DND-41 (cell line): ENCODE data around the gene KCTD11.

Source experiments
- ATAC-seq: fragments of 200-7000 bp; cut with Tn5 transposase; 3 replicates; pipeline ENCODE4 v1.9.1; 2021; ENCODE audit warnings: low read depth; ENCODE audit not compliant: insufficient read depth
- DNase-seq: peaks from one replicate; pipeline ENCODE4 v3.0.0-alpha.2; 2020
- H2AFZ ChIP-seq: 2 replicates; pipeline ENCODE4 v1.6.0; 2012; ENCODE audit warnings: low read depth, low read length
- H3K27ac ChIP-seq: 2 replicates; pipeline ENCODE4 v1.5.1; 2012; ENCODE audit warnings: low read length, inconsistent platforms
- H3K27me3 ChIP-seq: fragments of 200-600 bp; sonication (generic); 2 replicates; pipeline ENCODE4 v1.6.0; 2012; ENCODE audit warnings: low read length, mild to moderate bottlenecking, inconsistent platforms; ENCODE audit not compliant: insufficient read depth, poor library complexity
- H3K36me3 ChIP-seq: 2 replicates; pipeline ENCODE4 v1.5.1; 2012; ENCODE audit warnings: low read length, inconsistent platforms; ENCODE audit not compliant: insufficient read depth
- H3K4me1 ChIP-seq: 2 replicates; pipeline ENCODE4 v1.5.1; 2012; ENCODE audit warnings: mild to moderate bottlenecking, low read length; ENCODE audit not compliant: insufficient read depth
- H3K4me2 ChIP-seq: 2 replicates; pipeline ENCODE4 v1.6.0; 2012; ENCODE audit warnings: mild to moderate bottlenecking, moderate library complexity, low read length, inconsistent platforms; ENCODE audit not compliant: insufficient read depth
- H3K4me3 ChIP-seq, 2 experiments: fragments of 200-600 bp in 1 of 2; shearing (Covaris generic) in 1 of 2; 2 replicates each; pipeline ENCODE4 v1.5.1; 2012 to 2016; ENCODE audit warnings: inconsistent platforms in 2 of 2, low read length in 2 of 2, mild to moderate bottlenecking in 2 of 2, low read depth in 1 of 2, moderate library complexity in 1 of 2
- H3K79me2 ChIP-seq: 2 replicates; pipeline ENCODE4 v1.6.0; 2012; ENCODE audit warnings: low read length, inconsistent platforms; ENCODE audit not compliant: insufficient read depth
- H3K9ac ChIP-seq: 2 replicates; pipeline ENCODE4 v1.6.0; 2012; ENCODE audit warnings: low read depth, mild to moderate bottlenecking, inconsistent platforms, low read length, moderate library complexity
- H3K9me3 ChIP-seq: 2 replicates; pipeline ENCODE4 v1.5.1; 2012; ENCODE audit warnings: low read length, moderate library complexity, mild to moderate bottlenecking, inconsistent platforms; ENCODE audit not compliant: insufficient read depth, severe bottlenecking
- H4K20me1 ChIP-seq: 2 replicates; pipeline ENCODE4 v1.6.0; 2012; ENCODE audit warnings: low read length; ENCODE audit not compliant: insufficient read depth
- EZH2 ChIP-seq: IDR thresholded peaks from 3 replicates; pipeline ENCODE4 v1.6.1; 2012; ENCODE audit warnings: borderline replicate concordance, low read depth, mild to moderate bottlenecking, moderate library complexity, low read length, inconsistent platforms; ENCODE audit not compliant: severe bottlenecking
- TF ChIP-seq, protein P1 (sequence below): IDR thresholded peaks from 2 replicates; pipeline ENCODE4 v1.5.1; 2012; ENCODE audit warnings: borderline replicate concordance, low read length, moderate library complexity, mild to moderate bottlenecking; ENCODE audit not compliant: poor library complexity, severe bottlenecking; ENCODE audit errors: extremely low read depth

KCTD11 gene

DNA sequence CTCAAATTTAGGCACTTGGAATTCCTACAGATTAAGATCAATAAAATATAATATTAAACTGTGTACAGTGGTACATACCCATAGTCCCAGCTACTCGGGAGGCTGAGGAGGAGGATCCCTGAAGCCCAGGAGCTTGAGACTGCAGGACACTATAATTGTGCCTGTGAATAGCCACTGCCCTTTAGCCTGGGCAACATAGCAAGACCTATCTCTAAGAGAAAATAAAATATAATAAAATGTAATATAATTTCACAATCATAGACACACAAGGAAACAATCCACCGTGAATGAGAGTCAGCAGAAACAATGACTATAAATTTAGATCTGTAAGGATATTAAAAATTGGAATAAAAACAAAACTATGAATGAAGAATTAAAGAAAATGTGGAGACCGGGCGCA is 18.9 kb downstream of the KCTD11 start:
- Histone ChIP-seq H3K4me1 (no peaks in the 10 kb centered on the region), H3K9me3 (no peaks in the 10 kb centered on the region), H3K79me2 (no peaks in the 10 kb centered on the region), H3K36me3 (no peaks in the 10 kb centered on the region), H4K20me1 (no peaks in the 10 kb centered on the region), H3K27ac (no peak overlapping the region), H3K4me2 (no peak overlapping the region), H3K9ac (no peak overlapping the region), H2AFZ (no peak overlapping the region), H3K4me3 (no peak overlapping the region), H3K27me3 (no peaks in the 10 kb centered on the region)
- no peak for TF ChIP-seq EZH2
- TF ChIP-seq, protein P1, sequence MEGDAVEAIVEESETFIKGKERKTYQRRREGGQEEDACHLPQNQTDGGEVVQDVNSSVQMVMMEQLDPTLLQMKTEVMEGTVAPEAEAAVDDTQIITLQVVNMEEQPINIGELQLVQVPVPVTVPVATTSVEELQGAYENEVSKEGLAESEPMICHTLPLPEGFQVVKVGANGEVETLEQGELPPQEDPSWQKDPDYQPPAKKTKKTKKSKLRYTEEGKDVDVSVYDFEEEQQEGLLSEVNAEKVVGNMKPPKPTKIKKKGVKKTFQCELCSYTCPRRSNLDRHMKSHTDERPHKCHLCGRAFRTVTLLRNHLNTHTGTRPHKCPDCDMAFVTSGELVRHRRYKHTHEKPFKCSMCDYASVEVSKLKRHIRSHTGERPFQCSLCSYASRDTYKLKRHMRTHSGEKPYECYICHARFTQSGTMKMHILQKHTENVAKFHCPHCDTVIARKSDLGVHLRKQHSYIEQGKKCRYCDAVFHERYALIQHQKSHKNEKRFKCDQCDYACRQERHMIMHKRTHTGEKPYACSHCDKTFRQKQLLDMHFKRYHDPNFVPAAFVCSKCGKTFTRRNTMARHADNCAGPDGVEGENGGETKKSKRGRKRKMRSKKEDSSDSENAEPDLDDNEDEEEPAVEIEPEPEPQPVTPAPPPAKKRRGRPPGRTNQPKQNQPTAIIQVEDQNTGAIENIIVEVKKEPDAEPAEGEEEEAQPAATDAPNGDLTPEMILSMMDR: no peak
- no peak for ATAC-seq
- DNase-seq: no peak

DNA sequence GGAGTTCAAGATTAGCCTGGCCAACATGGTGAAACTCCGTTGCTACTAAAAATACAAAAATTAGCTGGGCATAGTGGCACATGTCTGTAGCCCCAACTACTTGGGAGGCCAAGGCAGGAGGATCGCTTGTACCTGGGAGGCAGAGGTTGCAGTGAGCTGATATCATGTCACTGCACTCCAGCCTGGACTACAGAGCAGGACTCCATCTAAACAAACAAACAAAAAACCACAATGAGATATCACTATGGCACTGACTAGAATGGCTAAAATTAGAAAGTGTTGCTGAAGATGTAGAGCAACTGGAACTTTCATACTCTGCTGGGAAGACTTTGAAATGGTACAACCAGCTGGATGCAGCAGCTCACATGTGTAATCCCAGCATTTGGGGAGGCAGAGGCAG is 22.4 kb downstream of the KCTD11 start:
- no peak for ATAC-seq
- Histone ChIP-seq H3K4me3 (no peak overlapping the region), H3K27ac (no peak overlapping the region), H3K79me2 (no peaks in the 10 kb centered on the region), H3K9me3 (no peaks in the 10 kb centered on the region), H3K27me3 (no peaks in the 10 kb centered on the region), H3K9ac (no peak overlapping the region), H2AFZ (no peak overlapping the region), H3K36me3 (no peaks in the 10 kb centered on the region), H4K20me1 (no peaks in the 10 kb centered on the region), H3K4me1 (no peaks in the 10 kb centered on the region), H3K4me2 (no peak overlapping the region)
- TF ChIP-seq, protein P1: no peak
- no peak for TF ChIP-seq EZH2
- no peak for DNase-seq

DNA sequence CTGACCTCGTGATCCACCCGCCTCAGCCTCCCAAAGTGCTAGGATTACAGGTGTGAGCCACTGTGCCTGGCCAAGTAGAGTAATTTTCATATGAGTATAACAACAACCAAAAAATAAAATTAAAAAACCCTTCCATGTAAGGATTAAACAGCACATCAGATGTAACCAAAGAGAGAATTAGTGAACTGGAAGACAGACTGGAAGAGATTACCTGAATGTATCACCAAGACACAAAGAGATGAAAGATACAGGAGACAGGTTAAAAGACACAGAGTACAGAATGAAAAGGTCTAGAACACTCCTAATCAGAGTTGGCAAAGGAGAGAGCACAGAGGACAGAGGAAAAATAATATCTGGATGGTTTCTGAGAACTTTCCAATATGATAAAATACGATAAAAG is 27.2 kb downstream of the KCTD11 start:
- Histone ChIP-seq H2AFZ (no peak overlapping the region), H4K20me1 (no peaks in the 10 kb centered on the region), H3K9me3 (no peaks in the 10 kb centered on the region), H3K36me3 (no peaks in the 10 kb centered on the region), H3K27me3 (peaks cover 18% of the 10 kb centered on the region), H3K27ac (no peak overlapping the region), H3K9ac (no peak overlapping the region), H3K4me1 (peaks cover 7% of the 10 kb centered on the region), H3K79me2 (no peaks in the 10 kb centered on the region), H3K4me2 (no peak overlapping the region), H3K4me3 (no peak overlapping the region)
- TF ChIP-seq, protein P1: no peak
- no peak for TF ChIP-seq EZH2
- ATAC-seq: no peak
- no peak for DNase-seq

DNA sequence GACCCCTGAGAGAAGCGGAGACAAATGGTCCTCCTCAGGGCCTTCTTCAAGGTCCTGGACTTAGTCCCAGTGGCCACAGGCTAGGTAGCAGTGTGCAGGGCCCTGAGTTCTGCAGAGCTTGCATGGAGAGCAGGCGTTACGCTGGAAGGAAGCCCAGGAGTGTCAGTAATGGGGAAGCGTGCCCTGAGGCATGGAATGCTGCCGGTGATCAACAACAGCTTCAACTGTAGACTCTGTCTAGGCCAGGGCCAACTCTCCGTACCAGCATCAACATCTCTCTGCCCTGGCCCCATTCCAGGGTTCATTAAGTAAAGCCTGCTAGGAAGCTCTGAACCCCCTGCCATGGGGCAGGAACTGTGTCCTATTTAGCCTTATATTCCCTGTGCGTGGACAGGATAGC is 28.4 kb downstream of the KCTD11 start:
- Histone ChIP-seq H3K9me3 (no peaks in the 10 kb centered on the region), H3K36me3 (no peaks in the 10 kb centered on the region), H3K79me2 (no peaks in the 10 kb centered on the region), H3K27ac (no peak overlapping the region), H3K4me2 (no peak overlapping the region), H3K4me1 (peaks cover 14% of the 10 kb centered on the region), H2AFZ (no peak overlapping the region), H3K4me3 (no peak overlapping the region), H3K9ac (no peak overlapping the region), H4K20me1 (no peaks in the 10 kb centered on the region), H3K27me3 (peaks cover 25% of the 10 kb centered on the region)
- TF ChIP-seq, protein P1: no peak
- TF ChIP-seq EZH2: no peak
- DNase-seq (no peak), ATAC-seq (no peak)
